HG03432 (cell line): ENCODE data around the gene ZNF280C.
"Not testable (repeated sequence)": the region's sequence is repeated elsewhere in the genome, so short reads cannot be mapped to it uniquely, and the experiment has no call there.

Experiments
- ATAC-seq: cut with Tn5 transposase; IDR thresholded peaks from one replicate; pipeline ENCODE4 v1.9.1; 2021; ENCODE audit warnings: mild to moderate bottlenecking, moderate library complexity; ENCODE audit not compliant: unreplicated experiment

ZNF280C gene

DNA sequence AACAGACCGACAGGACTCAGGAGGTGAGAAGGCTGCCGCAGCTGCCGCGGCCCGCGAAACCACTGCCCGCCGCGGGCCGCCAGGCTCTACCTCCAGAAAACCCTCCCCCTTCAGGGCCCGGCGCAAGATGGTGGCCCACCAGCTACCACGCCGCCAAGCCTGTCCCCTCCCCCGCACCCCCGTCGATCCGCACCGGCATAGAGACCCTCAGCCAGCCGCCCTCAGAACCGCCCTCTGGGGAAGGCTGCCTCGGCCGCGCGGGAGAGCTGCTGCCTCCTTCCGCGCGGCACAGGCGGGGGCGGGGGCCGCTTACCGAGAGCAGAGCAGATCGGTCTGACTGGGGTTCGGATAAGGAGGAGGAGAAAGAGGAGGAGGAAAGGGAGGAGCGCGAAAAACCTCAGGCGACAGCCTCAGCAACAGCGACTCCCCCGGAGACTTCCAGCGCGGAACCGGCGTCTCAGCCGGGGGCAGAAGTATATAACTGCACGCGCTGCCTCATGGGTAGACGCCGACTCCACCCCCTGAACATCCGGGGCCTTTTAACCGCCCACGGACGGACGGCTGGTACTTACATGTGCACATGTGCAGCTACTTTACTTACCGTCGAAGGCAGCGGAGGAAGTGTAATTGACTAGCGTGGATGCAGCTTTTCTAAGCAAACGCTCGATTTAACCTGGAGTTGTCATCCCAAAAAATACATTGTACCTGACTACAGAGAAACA, at the start of gene ZNF280C:
TSS of gene ZNF280C (minus strand) at position 451 of the 722 bp plus-strand sequence. CDS start 8,450 bp downstream, outside the sequence.
- ATAC-seq, result peak; percentile 96

- no peak for ATAC-seq
Observed at GRCh38 chrX:130304587-130305368, 36.1 kb upstream of the ZNF280C start.

GRCh38 chrX:130301977-130302376, 33.3 kb upstream of the ZNF280C start:
- ATAC-seq, result no peak

DNA sequence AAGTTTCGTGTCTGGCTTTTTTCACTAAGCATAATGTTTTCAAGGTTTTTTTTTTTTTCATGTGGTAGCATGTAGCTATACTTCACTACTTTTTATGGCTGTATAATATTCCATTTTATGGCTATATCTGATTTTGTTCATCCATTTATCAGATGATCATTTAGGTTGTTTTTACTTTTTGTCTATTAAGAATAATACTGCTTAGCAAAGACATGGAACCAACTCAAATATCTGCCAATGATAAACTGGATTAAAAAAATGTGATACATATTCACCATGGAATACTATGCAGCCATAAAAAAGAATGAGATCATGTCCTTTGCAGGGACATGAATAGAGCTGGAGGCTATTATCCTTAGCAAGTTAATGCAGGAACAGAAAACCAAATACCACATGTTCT, 32.7 kb upstream of the ZNF280C start:
- no peak for ATAC-seq

- ATAC-seq, result no peak
Observed at GRCh38 chrX:130300010-130300282, 31.2 kb upstream of the ZNF280C start.

DNA sequence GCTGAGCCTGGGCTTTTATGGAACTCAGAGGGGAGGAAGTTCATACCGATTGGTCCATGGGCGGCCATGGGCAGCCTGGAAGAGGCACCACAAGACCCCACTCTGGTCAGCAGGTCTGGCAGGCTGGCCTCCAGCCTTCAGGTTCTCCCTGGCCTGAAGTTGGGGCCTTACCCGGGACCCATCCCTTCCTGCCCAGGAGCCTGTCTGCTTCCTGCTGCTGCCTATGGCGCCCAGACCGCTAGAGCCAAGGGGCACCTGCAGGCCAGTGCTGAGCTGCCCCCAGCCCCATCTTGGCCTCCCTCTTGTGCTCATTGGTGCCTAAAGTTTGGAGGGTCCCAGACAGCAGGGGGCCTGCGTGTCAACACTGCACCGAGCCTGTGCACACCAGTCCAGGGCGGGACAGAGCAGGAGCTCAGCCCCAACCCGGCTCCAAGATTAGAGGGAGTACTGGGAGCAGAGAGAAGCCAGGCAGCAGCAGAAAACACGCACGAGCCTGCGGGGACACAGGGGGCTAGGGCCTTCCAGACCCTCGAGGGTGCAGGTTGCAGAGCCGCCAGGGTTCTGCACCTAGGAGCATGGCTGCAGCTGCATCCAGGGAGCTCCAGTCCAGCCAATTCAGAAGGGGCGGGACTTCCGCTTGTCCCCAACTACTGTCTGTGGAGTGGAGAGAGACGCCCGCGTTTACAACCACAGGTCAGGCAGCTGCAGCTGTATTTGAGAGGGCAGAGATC, 30.7 kb upstream of the ZNF280C start:
- no peak for ATAC-seq

DNA sequence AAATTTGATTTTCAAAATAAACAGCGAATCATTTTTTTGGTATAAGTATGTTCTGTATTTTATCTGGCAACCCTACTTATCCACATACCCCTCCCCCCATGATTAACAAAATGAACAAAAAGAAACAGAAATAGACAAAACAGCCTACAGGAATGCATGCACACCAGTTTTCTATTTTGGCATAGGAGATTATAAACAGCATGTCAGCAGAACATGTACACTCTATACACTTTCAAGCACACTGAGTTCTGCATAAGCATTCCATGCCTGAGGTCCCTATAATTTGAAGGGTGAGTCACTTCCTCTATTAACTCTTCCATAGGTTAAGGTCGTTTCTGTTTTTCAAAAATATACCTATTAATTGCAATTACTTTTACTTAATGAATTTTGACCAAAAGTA, 28.0 kb upstream of the ZNF280C start:
- ATAC-seq, result no peak

- no peak for ATAC-seq
Observed at GRCh38 chrX:130296297-130296678, 27.6 kb upstream of the ZNF280C start.

DNA sequence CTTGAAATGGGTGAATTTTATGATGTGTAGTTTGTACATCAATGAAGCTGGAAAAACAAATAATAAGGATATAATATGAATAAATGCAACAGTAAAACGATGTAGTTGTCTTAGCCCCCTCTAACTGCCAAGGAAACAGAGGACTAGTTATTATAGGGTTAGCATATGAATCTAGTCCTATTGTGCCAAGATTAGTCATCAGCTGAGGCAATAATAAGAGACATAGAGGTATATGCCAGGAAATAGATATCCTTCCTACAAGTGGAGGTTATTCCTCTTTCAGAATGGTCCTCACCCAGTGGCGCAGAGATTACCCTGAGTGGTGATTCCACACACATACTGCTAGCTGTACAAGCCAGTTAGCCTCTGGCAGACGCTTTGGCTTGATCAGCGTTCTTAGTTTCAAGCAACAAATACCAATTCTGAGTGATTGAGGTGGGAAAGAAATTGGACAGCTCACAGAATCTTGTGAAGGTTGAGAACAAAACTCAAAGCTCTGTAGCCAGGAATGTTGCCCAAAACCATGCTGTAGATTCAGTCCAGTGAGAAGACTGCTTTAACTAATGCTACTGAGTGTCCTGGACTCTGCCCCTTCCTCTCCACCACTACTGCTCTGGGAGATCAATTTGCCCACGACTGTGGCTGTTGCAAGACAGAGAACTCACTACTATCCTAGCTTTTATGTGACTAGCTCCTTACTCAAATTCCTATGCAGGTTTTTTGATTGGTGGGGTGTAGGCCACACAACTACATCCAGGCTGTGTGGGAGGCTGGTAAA, 27.0 kb upstream of the ZNF280C start:
- ATAC-seq, result no peak

DNA sequence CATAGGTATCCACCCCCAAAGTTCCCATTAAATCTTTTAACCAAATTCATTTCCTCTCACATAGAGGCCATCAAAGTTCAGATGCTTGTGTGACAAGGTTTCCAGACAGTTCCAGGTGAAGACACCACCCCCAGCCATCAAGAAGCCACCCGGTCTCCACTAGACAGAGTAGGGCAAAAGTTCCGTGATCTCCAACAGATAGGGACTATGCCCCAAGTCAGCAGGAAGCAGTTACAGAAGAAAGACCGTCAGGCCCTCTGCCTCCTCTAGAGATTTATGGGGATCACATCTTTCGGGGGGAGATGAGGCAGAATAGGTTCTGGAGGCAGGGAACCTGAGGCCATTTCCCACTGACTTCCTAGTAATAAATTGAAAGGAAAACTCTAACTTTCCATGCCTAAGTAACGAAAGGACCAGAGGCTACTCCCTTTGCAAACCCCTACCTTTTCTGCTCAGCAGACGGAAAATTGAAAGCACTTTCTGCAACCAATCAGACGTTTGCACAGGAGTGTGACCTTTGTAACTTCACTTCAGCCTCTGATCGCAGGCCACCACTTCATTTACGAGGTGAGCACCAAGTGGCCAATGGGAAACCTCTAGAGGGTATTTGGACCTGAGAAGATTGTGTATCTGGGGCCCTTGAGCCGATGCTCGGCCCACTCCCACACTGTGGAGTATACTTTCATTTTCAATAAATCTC, 18.5 kb upstream of the ZNF280C start:
- ATAC-seq, result no peak

DNA sequence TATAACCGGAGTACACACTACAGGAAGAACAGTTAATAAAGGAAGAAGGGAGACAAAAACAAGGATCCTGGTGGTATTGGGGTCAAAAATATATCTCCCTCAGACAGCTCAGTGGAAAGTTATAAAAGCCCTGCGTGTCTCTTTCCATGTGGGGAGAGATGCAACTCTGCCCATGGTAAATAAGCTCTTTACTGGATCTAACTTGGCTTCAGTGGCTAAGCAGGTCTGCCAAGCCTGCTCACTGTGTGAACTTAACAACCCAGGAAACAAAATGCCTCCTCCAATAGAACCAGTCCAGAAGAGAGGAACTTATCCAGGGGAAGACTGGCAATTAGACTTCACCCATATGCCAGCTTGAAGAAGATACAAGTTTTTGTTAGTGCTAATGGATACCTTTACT, 17.0 kb upstream of the ZNF280C start:
- no peak for ATAC-seq

DNA sequence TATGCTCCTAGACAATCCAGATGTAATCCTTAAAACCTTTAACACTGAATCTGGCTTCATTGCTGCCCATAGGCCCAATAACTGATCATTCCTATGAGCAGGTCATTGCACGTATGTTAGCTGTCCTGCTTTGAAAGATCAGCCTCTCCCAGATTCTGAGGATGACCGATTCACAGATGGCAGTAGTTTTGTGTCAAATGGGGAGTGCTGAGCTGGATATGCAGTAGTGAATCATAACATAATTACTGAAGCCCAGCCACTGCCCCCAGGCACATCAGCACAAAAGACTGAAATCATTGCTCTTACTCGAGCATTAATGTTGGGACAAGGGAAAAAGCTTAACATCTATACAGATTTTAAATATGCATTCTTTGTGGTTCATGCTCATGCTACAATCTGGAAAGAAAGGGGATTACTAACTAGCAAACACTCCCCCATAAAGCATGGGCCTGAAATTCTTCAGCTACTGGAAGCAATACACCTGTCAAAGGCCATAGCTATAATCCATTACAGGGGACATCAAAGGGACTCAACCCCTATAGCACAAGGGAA, 16.4 kb upstream of the ZNF280C start:
- ATAC-seq, result no peak

GRCh38 chrX:130282151-130282550, 13.5 kb upstream of the ZNF280C start:
- no peak for ATAC-seq

- ATAC-seq, result no peak
Observed at GRCh38 chrX:130280901-130281300, 12.2 kb upstream of the ZNF280C start.

DNA sequence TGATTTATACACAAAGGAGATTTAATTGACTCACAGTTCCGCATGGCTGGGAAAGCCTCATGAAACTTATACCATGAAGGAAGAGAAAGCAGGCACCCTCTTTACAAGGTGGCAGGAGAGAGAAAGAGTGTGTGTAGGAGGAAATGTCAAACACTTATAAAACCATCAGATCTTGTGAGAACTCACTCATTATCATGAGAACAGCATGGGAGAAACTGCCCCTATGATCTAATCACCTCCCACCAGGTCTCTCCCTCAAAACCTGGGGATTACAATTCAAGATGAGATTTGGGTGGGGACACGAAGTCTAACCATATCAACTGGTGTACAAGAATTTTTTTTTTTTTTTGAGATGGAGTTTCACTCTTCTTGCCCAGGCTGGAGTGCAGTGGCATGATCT, 3.6 kb upstream of the ZNF280C start:
- ATAC-seq, result not testable (repeated sequence)

- not testable (repeated sequence) for ATAC-seq
Observed at GRCh38 chrX:130269391-130269790, 692 bp upstream of the ZNF280C start.

DNA sequence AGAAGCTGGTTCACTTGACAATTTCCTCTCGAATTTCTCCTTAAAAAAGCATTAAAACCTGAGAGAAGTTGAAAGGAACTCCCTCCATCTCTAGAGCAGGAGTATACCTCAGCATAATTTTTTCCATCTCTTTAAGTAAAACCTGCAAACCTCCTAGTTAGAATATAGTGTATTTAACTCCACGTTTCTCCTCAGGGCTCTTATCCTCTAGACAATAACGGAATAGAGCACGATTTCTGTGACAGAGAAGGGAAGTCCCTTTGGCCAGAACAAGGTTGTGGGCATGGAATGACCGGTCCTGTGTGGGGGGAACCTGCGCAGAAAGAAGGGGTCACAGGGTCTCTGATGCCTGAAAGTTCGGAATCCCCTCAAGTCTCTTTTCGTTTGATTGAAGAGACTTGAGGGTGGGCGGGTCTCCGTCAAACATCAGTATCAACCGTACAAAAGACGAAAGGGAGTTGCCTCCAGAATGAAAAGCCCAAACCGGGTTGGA, 697 bp downstream of the ZNF280C start:
- ATAC-seq, result peak; percentile 9

GRCh38 chrX:130264573-130264972, 4.1 kb downstream of the ZNF280C start:
- no peak for ATAC-seq

GRCh38 chrX:130263016-130263415, 5.7 kb downstream of the ZNF280C start:
- no peak for ATAC-seq

DNA sequence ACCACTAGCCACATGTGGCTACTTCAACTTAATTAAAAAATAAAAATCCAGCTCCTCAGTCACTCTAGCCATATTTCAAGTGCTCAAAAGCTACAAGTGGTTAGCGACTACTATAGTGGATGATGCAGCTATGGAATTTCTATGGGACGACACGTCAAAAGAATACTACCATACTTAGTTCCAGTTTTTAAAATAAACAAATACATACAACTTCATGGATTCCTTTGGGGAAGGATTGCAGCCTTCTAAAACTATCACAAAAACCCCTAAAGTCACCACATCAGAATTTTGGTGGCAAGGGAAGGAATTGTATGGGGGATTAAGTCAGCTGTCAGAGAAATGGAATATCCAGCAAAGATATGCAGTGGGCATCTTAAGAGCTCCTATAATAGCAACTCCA, 6.5 kb downstream of the ZNF280C start:
- no peak for ATAC-seq
